ENCODE results near the gene HAUS7.

HAUS7 gene

DNA sequence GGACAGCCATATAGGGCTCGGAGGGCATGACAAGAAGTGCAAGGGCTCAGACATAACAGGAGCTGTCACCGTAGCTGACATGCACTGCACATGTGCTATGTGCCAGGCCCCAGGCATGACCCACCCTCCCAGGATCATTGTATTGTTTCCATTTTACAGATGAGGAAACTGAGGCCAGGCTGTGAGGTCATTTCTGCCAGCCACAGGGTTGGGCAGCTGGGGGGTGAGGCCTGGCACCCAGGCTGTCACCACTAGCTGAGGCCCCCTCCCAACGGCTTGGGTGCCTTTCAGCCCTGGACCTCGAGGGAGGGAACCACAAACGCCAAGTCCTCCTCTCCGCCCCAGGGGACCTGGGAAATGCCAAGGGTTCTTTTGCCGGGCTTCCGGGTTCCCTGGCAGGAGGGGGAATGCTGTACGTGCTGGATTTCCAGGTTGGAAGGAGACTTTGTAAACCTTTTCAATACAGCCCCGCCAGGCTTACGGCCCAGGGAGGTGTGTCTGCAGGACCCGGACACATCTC, 37.2 kb downstream of the HAUS7 start:
- no peaks in the 10 kb centered on the region for H3K4me1 ChIP-seq (ENCODE audit: control insufficient read depth, insufficient read depth, low read length)
- DNase-seq (ENCODE audit: low read depth) = no peak
- peaks cover 62% of the 10 kb centered on the region for H3K27me3 ChIP-seq (replicated peaks; ENCODE audit: control insufficient read depth, insufficient read depth, low read length)

DNA sequence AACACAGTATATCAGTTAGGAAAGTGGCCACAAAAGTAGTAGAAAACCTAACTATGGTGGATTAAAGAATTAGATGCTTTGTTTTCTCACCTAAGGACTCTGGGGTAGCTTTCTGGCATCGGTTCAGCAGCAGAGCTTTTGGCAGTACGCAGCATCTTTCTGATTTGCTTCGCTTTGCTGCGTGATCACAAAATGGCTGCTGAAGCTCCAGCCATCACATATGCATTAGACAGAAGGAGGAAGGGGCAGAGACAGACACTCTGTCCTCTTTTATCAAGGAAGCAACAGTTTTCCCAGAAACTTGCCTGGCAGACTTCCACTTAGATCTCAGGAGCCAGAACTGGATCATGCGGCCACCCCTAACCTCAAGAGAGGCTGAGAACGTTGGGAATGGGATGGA, 39.6 kb downstream of the HAUS7 start:
- Histone ChIP-seq H3K4me1 (ENCODE audit: control insufficient read depth, insufficient read depth, low read length) (no peaks in the 10 kb centered on the region), H3K9ac (ENCODE audit: low read length) (no peak overlapping the region), H3K27me3 (replicated peaks; ENCODE audit: control insufficient read depth, insufficient read depth, low read length) (peaks cover 57% of the 10 kb centered on the region), H3K36me3 (ENCODE audit: control insufficient read depth, insufficient read depth, low read length, severe bottlenecking) (no peaks in the 10 kb centered on the region), H3K9me3 (ENCODE audit: control insufficient read depth, low read length) (peaks cover 41% of the 10 kb centered on the region), H3K4me3 (ENCODE audit: low read length) (no peak overlapping the region)
- DNase-seq (ENCODE audit: low read depth) = no peak

More for the DNA sequence above, 37.2 kb downstream of the HAUS7 start:
- no peak overlapping the region for H3K9ac ChIP-seq (ENCODE audit: low read length)
- H3K9me3 ChIP-seq (ENCODE audit: control insufficient read depth, low read length) = peaks cover 17% of the 10 kb centered on the region
- H3K4me3 ChIP-seq (ENCODE audit: low read length) = no peak overlapping the region
- no peaks in the 10 kb centered on the region for H3K36me3 ChIP-seq (ENCODE audit: control insufficient read depth, insufficient read depth, low read length, severe bottlenecking)

DNA sequence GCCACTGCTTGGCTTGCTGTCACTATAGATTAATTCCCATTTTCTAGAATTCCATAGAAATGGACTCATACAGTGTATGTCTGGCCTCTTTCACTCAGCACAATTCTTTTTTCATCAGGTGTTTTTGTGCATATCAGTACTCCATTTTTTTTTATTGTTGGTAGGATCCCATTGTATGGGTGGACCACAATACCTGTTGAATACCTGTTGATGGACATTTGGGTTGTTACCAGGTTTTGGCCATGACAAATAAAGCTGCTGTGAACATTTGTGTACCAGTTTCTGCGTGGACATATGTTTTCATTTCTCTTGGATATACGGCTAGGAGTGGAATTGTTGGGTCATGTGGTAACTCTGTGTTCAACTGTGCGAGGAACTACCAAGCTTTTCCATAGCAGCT, 44.2 kb downstream of the HAUS7 start:
- Histone ChIP-seq H3K27me3 (replicated peaks; ENCODE audit: control insufficient read depth, insufficient read depth, low read length) (peaks cover 48% of the 10 kb centered on the region), H3K9me3 (ENCODE audit: control insufficient read depth, low read length) (peaks cover 38% of the 10 kb centered on the region), H3K4me3 (ENCODE audit: low read length) (no peak overlapping the region), H3K36me3 (ENCODE audit: control insufficient read depth, insufficient read depth, low read length, severe bottlenecking) (no peaks in the 10 kb centered on the region), H3K9ac (ENCODE audit: low read length) (no peak overlapping the region), H3K4me1 (ENCODE audit: control insufficient read depth, insufficient read depth, low read length) (peaks cover 10% of the 10 kb centered on the region)
- DNase-seq (ENCODE audit: low read depth) = no peak

DNA sequence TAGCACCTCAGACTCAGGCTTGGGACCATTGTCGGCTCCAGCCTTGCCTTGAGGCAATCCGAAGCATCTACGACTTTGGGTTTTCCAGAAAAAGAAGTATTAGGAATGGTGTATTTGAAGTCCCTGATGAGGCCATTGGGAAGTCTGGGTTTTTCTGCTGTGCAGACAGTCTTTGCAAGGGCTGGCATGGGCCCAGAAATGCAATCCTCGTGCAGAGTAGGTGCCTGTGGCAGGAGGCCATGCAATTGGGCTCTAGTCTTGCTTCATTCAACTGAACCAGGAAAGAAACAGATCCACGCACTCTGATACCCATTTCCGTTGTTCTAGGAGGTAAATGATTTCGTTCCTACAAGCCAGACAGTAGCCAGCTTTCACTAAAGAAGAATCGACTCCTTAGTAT, 46.7 kb downstream of the HAUS7 start:
- no peak overlapping the region for H3K4me3 ChIP-seq (ENCODE audit: low read length)
- peak; percentile 6 for DNase-seq (ENCODE audit: low read depth)
- no peak overlapping the region for H3K9ac ChIP-seq (ENCODE audit: low read length)
- H3K36me3 ChIP-seq (ENCODE audit: control insufficient read depth, insufficient read depth, low read length, severe bottlenecking) = no peaks in the 10 kb centered on the region
- peaks cover 29% of the 10 kb centered on the region for H3K9me3 ChIP-seq (ENCODE audit: control insufficient read depth, low read length)
- H3K4me1 ChIP-seq (ENCODE audit: control insufficient read depth, insufficient read depth, low read length) = peaks cover 10% of the 10 kb centered on the region
- H3K27me3 ChIP-seq (replicated peaks; ENCODE audit: control insufficient read depth, insufficient read depth, low read length) = peaks cover 52% of the 10 kb centered on the region

DNA sequence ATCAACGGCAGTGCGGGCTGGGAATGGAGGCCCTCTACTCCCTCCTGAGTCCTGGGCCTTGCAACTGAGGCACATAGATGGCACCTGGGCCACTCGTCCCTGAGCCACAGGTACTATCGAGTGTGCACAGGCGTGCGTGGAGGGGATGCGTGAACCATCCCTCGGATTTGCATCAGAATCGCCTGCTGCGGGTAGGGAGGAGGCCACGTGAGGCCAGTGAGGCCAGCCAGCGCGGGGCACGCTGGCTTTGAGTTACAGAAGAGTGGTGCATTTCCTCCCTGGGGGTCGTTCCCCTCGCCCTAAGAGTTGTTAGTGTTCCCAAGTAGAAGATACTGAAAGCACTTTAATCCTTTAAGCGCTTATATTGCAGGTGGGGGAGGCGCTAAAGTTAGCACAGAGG, 48.5 kb downstream of the HAUS7 start:
- peaks cover 10% of the 10 kb centered on the region for H3K4me1 ChIP-seq (ENCODE audit: control insufficient read depth, insufficient read depth, low read length)
- H3K27me3 ChIP-seq (replicated peaks; ENCODE audit: control insufficient read depth, insufficient read depth, low read length) = peaks cover 59% of the 10 kb centered on the region
- DNase-seq (ENCODE audit: low read depth) = no peak
- H3K4me3 ChIP-seq (ENCODE audit: low read length) = no peak overlapping the region
- no peak overlapping the region for H3K9ac ChIP-seq (ENCODE audit: low read length)
- no peaks in the 10 kb centered on the region for H3K36me3 ChIP-seq (ENCODE audit: control insufficient read depth, insufficient read depth, low read length, severe bottlenecking)
- peaks cover 13% of the 10 kb centered on the region for H3K9me3 ChIP-seq (ENCODE audit: control insufficient read depth, low read length)

DNA sequence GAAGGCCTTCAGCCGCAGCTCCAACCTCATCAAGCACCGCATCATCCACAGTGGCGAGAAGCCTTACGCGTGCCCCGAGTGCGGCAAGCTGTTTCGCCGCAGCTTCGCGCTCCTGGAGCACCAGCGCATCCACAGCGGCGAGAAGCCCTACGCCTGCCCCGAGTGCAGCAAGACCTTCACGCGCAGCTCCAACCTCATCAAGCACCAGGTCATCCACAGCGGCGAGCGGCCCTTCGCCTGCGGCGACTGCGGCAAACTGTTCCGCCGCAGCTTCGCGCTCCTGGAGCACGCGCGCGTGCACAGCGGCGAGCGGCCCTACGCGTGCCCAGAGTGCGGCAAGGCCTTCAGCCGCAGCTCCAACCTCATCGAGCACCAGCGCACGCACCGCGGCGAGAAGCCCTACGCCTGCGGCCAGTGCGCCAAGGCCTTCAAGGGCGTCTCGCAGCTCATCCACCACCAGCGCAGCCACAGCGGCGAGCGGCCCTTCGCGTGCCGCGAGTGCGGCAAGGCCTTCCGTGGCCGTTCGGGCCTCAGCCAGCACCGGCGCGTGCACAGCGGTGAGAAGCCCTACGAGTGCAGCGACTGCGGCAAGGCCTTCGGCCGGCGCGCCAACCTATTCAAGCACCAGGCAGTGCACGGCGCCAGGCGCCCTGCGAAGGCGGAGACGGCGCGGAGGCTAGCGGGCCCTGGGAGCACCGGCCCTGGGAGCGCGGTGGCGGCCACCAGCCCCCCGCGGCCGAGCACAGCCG, 49.4 kb downstream of the HAUS7 start:
- H3K36me3 ChIP-seq (ENCODE audit: control insufficient read depth, insufficient read depth, low read length, severe bottlenecking) = no peaks in the 10 kb centered on the region
- H3K9ac ChIP-seq (ENCODE audit: low read length) = no peak overlapping the region
- peaks cover 5% of the 10 kb centered on the region for H3K9me3 ChIP-seq (ENCODE audit: control insufficient read depth, low read length)
- peaks cover 10% of the 10 kb centered on the region for H3K4me1 ChIP-seq (ENCODE audit: control insufficient read depth, insufficient read depth, low read length)
- H3K27me3 ChIP-seq (replicated peaks; ENCODE audit: control insufficient read depth, insufficient read depth, low read length) = peaks cover 62% of the 10 kb centered on the region
- DNase-seq (ENCODE audit: low read depth) = no peak
- no peak overlapping the region for H3K4me3 ChIP-seq (ENCODE audit: low read length)

DNA sequence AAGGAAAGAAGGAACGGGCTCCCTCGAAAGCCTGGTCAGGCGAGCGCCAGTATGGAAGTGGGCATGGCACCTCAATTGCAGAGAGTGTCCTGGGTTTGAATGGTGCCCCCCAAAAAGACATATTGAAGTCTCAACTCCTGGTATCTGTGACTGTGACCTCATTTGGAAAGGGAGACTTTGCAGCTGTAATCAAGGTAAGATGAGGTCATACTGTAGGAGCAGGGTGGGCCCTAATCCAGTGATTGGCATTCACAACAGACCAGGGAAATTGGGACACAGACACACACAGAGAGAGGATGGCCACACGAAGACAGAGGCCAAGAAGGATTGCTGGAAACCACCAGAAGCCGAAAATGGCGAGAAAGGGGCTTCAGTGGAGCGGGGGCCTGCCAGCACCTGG, 52.7 kb downstream of the HAUS7 start:
- no peak overlapping the region for H3K9ac ChIP-seq (ENCODE audit: low read length)
- peaks cover 3% of the 10 kb centered on the region for H3K9me3 ChIP-seq (ENCODE audit: control insufficient read depth, low read length)
- no peak for DNase-seq (ENCODE audit: low read depth)
- no peak overlapping the region for H3K4me3 ChIP-seq (ENCODE audit: low read length)
- H3K4me1 ChIP-seq (ENCODE audit: control insufficient read depth, insufficient read depth, low read length) = peaks cover 8% of the 10 kb centered on the region
- no peaks in the 10 kb centered on the region for H3K36me3 ChIP-seq (ENCODE audit: control insufficient read depth, insufficient read depth, low read length, severe bottlenecking)
- H3K27me3 ChIP-seq (replicated peaks; ENCODE audit: control insufficient read depth, insufficient read depth, low read length) = peaks cover 49% of the 10 kb centered on the region

DNA sequence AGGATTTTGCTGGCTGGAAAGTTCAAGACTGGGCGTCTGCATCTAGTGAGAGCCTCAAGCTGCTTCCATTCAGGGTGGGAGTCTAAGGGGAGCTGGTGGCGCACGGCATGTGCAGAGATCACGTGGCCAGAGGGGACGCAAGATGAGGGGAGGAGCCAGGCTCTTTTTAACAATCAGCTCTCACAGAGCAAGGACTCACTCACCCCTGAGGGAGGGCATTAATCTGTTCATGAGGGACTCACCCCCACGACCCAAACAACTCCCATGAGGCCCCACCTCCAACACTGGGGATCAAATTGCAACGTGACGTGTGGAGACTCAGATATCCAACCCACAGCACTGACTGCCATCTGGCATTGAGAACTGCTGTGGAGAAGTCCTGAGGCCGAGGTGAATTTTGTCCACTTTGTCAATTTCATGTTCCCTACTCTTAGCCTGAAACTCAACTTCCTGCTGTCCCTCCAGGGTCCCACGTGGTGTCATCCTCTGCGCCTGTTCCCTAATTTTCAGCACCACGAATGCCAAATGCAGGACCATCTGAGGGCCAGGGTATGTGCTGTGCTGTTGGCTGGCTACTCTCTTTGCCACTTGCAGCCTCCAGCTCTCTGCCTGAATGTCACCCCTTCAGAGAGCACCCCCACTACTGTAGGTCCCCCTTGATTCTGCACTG, 53.5 kb downstream of the HAUS7 start:
- Histone ChIP-seq H3K4me3 (ENCODE audit: low read length) (no peak overlapping the region), H3K9ac (ENCODE audit: low read length) (no peak overlapping the region), H3K27me3 (replicated peaks; ENCODE audit: control insufficient read depth, insufficient read depth, low read length) (peaks cover 56% of the 10 kb centered on the region), H3K4me1 (ENCODE audit: control insufficient read depth, insufficient read depth, low read length) (peaks cover 8% of the 10 kb centered on the region), H3K36me3 (ENCODE audit: control insufficient read depth, insufficient read depth, low read length, severe bottlenecking) (no peaks in the 10 kb centered on the region), H3K9me3 (ENCODE audit: control insufficient read depth, low read length) (peaks cover 3% of the 10 kb centered on the region)
- DNase-seq (ENCODE audit: low read depth) = no peak

DNA sequence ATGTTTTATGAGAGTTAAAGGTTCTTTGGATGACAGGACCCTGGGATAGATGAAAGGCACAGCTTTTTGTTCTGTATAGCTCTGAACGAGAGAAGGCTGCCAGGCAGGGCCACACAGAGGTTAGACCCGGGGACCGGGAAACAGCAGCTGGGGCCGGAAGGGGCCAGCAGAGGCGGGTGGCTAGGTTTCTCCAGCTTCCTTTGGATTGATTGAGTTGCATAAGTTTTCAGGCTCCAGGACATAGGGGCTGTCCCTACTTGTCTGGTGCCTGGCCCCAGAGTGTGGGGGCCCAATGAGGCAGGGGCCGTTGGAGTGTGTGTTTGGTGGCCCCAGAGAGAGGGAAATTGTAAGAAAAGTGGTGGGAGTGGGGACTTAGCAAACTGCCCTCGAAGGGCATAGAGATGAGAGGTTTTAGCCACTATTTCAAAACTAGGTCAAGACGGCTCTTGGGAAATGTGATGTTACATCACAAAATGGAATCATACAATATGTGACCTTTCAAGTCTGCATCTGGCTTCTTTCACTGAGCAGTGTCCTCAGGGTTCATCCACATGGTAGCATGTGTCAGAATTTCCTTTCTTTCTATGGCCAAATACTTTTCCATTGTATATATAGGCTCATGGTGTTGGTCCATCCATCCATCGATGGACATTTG, 55.4 kb downstream of the HAUS7 start:
- H3K9me3 ChIP-seq (ENCODE audit: control insufficient read depth, low read length) = peaks cover 3% of the 10 kb centered on the region
- H3K4me3 ChIP-seq (ENCODE audit: low read length) = no peak overlapping the region
- peak; percentile 48 for DNase-seq (ENCODE audit: low read depth)
- H3K4me1 ChIP-seq (ENCODE audit: control insufficient read depth, insufficient read depth, low read length) = peaks cover 8% of the 10 kb centered on the region
- peaks cover 62% of the 10 kb centered on the region for H3K27me3 ChIP-seq (replicated peaks; ENCODE audit: control insufficient read depth, insufficient read depth, low read length)
- H3K36me3 ChIP-seq (ENCODE audit: control insufficient read depth, insufficient read depth, low read length, severe bottlenecking) = no peaks in the 10 kb centered on the region
- H3K9ac ChIP-seq (ENCODE audit: low read length) = no peak overlapping the region

DNA sequence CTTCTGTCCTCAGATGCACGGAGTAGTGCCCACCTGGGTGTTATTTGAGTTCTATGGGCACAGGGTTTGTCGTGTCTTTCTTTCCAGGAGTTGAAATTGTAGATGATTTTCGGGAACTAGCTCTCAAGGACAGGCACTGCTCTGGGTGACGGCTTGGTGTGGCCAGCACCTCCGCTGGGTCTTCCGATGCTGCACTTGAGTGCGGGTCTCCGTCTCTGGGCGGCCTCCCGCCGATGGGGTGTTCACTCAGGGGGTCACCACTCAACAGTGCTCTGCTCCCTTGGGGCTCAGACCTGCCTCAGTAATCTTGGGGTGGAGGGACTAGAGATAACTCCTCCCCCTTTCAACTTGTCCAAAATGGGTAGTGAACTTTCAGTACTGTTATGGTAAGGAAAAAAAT, 56.6 kb downstream of the HAUS7 start:
- H3K9me3 ChIP-seq (ENCODE audit: control insufficient read depth, low read length) = peaks cover 3% of the 10 kb centered on the region
- H3K36me3 ChIP-seq (ENCODE audit: control insufficient read depth, insufficient read depth, low read length, severe bottlenecking) = no peaks in the 10 kb centered on the region
- H3K27me3 ChIP-seq (replicated peaks; ENCODE audit: control insufficient read depth, insufficient read depth, low read length) = peaks cover 53% of the 10 kb centered on the region
- H3K4me1 ChIP-seq (ENCODE audit: control insufficient read depth, insufficient read depth, low read length) = peaks cover 8% of the 10 kb centered on the region
- H3K9ac ChIP-seq (ENCODE audit: low read length) = no peak overlapping the region
- no peak overlapping the region for H3K4me3 ChIP-seq (ENCODE audit: low read length)
- no peak for DNase-seq (ENCODE audit: low read depth)

All from adipocyte (in vitro differentiated cells).